HepG2 (cell line): ENCODE measurements around the gene GGCT. TPM values are rescaled to one million over a fixed set of nuclear protein-coding genes. Genes with fewer than 3 reads are reported as not detected.

Source experiments
- ELF4 ChIP-seq: sonication (generic); formaldehyde crosslinking; IDR thresholded peaks from 2 replicates; pipeline ENCODE4 v1.5.0; 2020; ENCODE audit warnings: missing genetic modification reagents, mild to moderate bottlenecking, moderate library complexity, borderline replicate concordance
- KDM6A ChIP-seq: IDR thresholded peaks from 2 replicates; pipeline ENCODE4 v1.6.1; 2016; ENCODE audit warnings: low read depth
- MAFK ChIP-seq, 2 experiments: IDR thresholded peaks in 1 of 2; conservative IDR thresholded peaks in 1 of 2; 2 replicates each; pipeline ENCODE4 v1.6.1; 2011; ENCODE audit warnings: improper control_type of control experiment in 2 of 2, low read length in 2 of 2
- SMAD1 ChIP-seq: sonication (generic); formaldehyde crosslinking; IDR thresholded peaks from 2 replicates; pipeline ENCODE4 v1.4.0; 2020; ENCODE audit warnings: missing genetic modification reagents, low read depth, mild to moderate bottlenecking, borderline replicate concordance
- SMYD3 ChIP-seq: sonication (generic); formaldehyde crosslinking; IDR thresholded peaks from 2 replicates; pipeline ENCODE4 v1.8.1; 2023; ENCODE audit warnings: mild to moderate bottlenecking, missing genetic modification reagents
- ZNF10 ChIP-seq: sonication (generic); formaldehyde crosslinking; IDR thresholded peaks from 2 replicates; pipeline ENCODE4 v1.4.0; 2020; ENCODE audit warnings: mild to moderate bottlenecking, low read depth, missing genetic modification reagents, borderline replicate concordance
- ZNF235 ChIP-seq: sonication (generic); formaldehyde crosslinking; IDR thresholded peaks from 2 replicates; pipeline ENCODE4 v1.8.1; 2023; ENCODE audit warnings: mild to moderate bottlenecking, missing genetic modification reagents, borderline replicate concordance
- ZNF292 ChIP-seq: sonication (generic); formaldehyde crosslinking; IDR thresholded peaks from 2 replicates; pipeline ENCODE4 v1.8.1; 2022; ENCODE audit warnings: mild to moderate bottlenecking, low read depth, missing genetic modification reagents, borderline replicate concordance
- ZNF558 ChIP-seq: sonication (generic); formaldehyde crosslinking; IDR thresholded peaks from 2 replicates; pipeline ENCODE4 v1.9.0; 2022; ENCODE audit warnings: mild to moderate bottlenecking, missing genetic modification reagents, borderline replicate concordance
- ZNF572 ChIP-seq: sonication (generic); formaldehyde crosslinking; IDR thresholded peaks from 2 replicates; pipeline ENCODE4 v1.5.1; 2020; ENCODE audit warnings: mild to moderate bottlenecking, missing genetic modification reagents
- ZNF616 ChIP-seq: sonication (generic); formaldehyde crosslinking; IDR thresholded peaks from 2 replicates; pipeline ENCODE4 v1.5.0; 2020; ENCODE audit warnings: low read depth, mild to moderate bottlenecking, missing genetic modification reagents
- ZNF629 ChIP-seq: sonication (generic); formaldehyde crosslinking; conservative IDR thresholded peaks from 2 replicates; pipeline ENCODE4 v1.5.0; 2020; ENCODE audit warnings: missing genetic modification reagents
- ZNF800 ChIP-seq: sonication (generic); formaldehyde crosslinking; IDR thresholded peaks from 2 replicates; pipeline ENCODE4 v1.4.0; 2020; ENCODE audit warnings: missing genetic modification reagents
- ZSCAN30 ChIP-seq: sonication (generic); formaldehyde crosslinking; IDR thresholded peaks from 2 replicates; pipeline ENCODE4 v1.5.0; 2020; ENCODE audit warnings: mild to moderate bottlenecking, missing genetic modification reagents
- ZSCAN31 ChIP-seq: sonication (generic); formaldehyde crosslinking; IDR thresholded peaks from 2 replicates; pipeline ENCODE4 v1.5.0; 2020; ENCODE audit warnings: low read depth, mild to moderate bottlenecking, missing genetic modification reagents
- ZZZ3 ChIP-seq: sonication (generic); formaldehyde crosslinking; IDR thresholded peaks from 2 replicates; pipeline ENCODE4 v1.4.0; 2020; ENCODE audit warnings: missing genetic modification reagents, mild to moderate bottlenecking, borderline replicate concordance
- polyA plus RNA-seq, 8 experiments: library from polyadenylated mRNA; depleted of rRNA in 3 of 8; stranded (reverse) in 7 of 8; unstranded in 1 of 8; fragments of >200 nt; fragmentation: Illumina TruSeq in 4 of 8; extraction: Trizol in 4 of 8; gene quantifications; 2 replicates each; pipeline versions ENCODE4 v1.2.1 to v1.2.3, GENCODE V29; 2011 to 2016; ENCODE audit warnings: low read depth in 4 of 8, missing spikeins in 1 of 8, mixed read lengths in 1 of 8; ENCODE audit not compliant: insufficient read depth in 1 of 8
- total RNA-seq, 5 experiments: library from RNA; depleted of rRNA; stranded (reverse); fragments of >200 nt; fragmentation: Illumina TruSeq; extraction: Trizol; gene quantifications; 2 replicates each; pipeline ENCODE4 v1.2.3, GENCODE V29; 2016; ENCODE audit warnings: low read depth in 1 of 5

The GGCT gene
- total and polyA plus RNA-seq, 2 of the 13 experiments (the other 11 are each of a cell fraction or from before 2014, with no cell fraction given) = 19.5 to 78.3 TPM

GRCh38 chr7:30505174-30505697 is 607 bp upstream of the GGCT start (continued):
- TF ChIP-seq ZSCAN31 (CRISPR knock-in tag) (no peak), ZNF572 (CRISPR knock-in tag) (no peak), SMYD3 (CRISPR knock-in tag) (no peak), KDM6A (CRISPR knock-in tag) (no peak), ZZZ3 (CRISPR knock-in tag) (no peak), ZNF629 (CRISPR knock-in tag) (no peak), MAFK (conservative IDR thresholded peaks at IDR 0.05 in 1 of 2, IDR thresholded peaks at IDR 0.05 in 1 of 2; ENCODE audit: low read length in 2 of 2) (no peak), ZNF292 (CRISPR knock-in tag) (no peak), ZNF10 (no peak), ZNF800 (CRISPR knock-in tag) (no peak; the same call in 1 of the 2 replicates), ZNF616 (no peak), ZNF235 (no peak), ELF4 (0 out of 2 replicates have a peak, but pooled peaks have one; percentile 10), ZNF558 (no peak), ZSCAN30 (CRISPR knock-in tag) (no peak), SMAD1 (CRISPR knock-in tag) (no peak)
